SK-N-SH treated with all-trans-retinoic acid at 6 μM for 48 hours (cell line): Measurements from ENCODE around the gene SEMA5A.

Experiments
- ATAC-seq: fragments of 200-7000 bp; cut with Tn5 transposase; 3 replicates; pipeline ENCODE4 v1.9.1; 2020; ENCODE audit warnings: mild to moderate bottlenecking, moderate library complexity
- ARNTL ChIP-seq: fragments of 450-650 bp; formaldehyde crosslinking; IDR thresholded peaks from 2 replicates; pipeline ENCODE4 v1.5.0; 2020; ENCODE audit warnings: low read depth, mild to moderate bottlenecking, moderate library complexity, borderline replicate concordance
- BACH2 ChIP-seq: fragments of 250-450 bp; sonication (Bioruptor Pico); IDR thresholded peaks from 2 replicates; pipeline ENCODE4 v1.9.0; 2021; ENCODE audit warnings: mild to moderate bottlenecking, borderline replicate concordance
- CSDC2 ChIP-seq: fragments of 250-450 bp; sonication (Bioruptor Pico); IDR thresholded peaks from 2 replicates; pipeline ENCODE4 v1.5.0; 2020; ENCODE audit warnings: mild to moderate bottlenecking, moderate library complexity
- ESRRG ChIP-seq: fragments of 250-450 bp; sonication (Bioruptor Pico); IDR thresholded peaks from 2 replicates; pipeline ENCODE4 v1.6.1; 2021; ENCODE audit warnings: mild to moderate bottlenecking
- GLIS3 ChIP-seq: fragments of 250-450 bp; sonication (Bioruptor Pico); IDR thresholded peaks from 2 replicates; pipeline ENCODE4 v1.5.0; 2020; ENCODE audit warnings: mild to moderate bottlenecking, moderate library complexity
- OSR1 ChIP-seq: fragments of 250-450 bp; sonication (Bioruptor Pico); IDR thresholded peaks from 2 replicates; pipeline ENCODE4 v1.8.0; 2022; ENCODE audit warnings: moderate library complexity, mild to moderate bottlenecking, inconsistent platforms
- PPARA ChIP-seq: fragments of 250-450 bp; sonication (Bioruptor Pico); IDR thresholded peaks from 2 replicates; pipeline ENCODE4 v1.5.0; 2020; ENCODE audit warnings: mild to moderate bottlenecking, borderline replicate concordance
- RARB ChIP-seq: fragments of 250-450 bp; sonication (Bioruptor Pico); IDR thresholded peaks from 2 replicates; pipeline ENCODE4 v1.8.0; 2021; ENCODE audit warnings: mild to moderate bottlenecking, moderate library complexity
- SNAI2 ChIP-seq: fragments of 250-450 bp; sonication (Bioruptor Pico); IDR thresholded peaks from 2 replicates; pipeline ENCODE4 v1.5.0; 2020; ENCODE audit warnings: mild to moderate bottlenecking, moderate library complexity
- TCF4 ChIP-seq: fragments of 250-450 bp; sonication (Bioruptor Pico); IDR thresholded peaks from 2 replicates; pipeline ENCODE4 v1.8.0; 2021; ENCODE audit warnings: mild to moderate bottlenecking, moderate library complexity, borderline replicate concordance
- TOX ChIP-seq: fragments of 250-450 bp; sonication (Bioruptor Pico); IDR thresholded peaks from 2 replicates; pipeline ENCODE4 v1.8.0; 2021; ENCODE audit warnings: mild to moderate bottlenecking, moderate library complexity, borderline replicate concordance
- ZC3H10 ChIP-seq: fragments of 250-450 bp; sonication (Bioruptor Pico); IDR thresholded peaks from 2 replicates; pipeline ENCODE4 v1.5.1; 2021; ENCODE audit warnings: mild to moderate bottlenecking, moderate library complexity
- ZFP3 ChIP-seq: fragments of 250-450 bp; sonication (Bioruptor Pico); IDR thresholded peaks from 2 replicates; pipeline ENCODE4 v1.5.0; 2020; ENCODE audit warnings: mild to moderate bottlenecking, moderate library complexity
- ZNF70 ChIP-seq: fragments of 450-650 bp; formaldehyde crosslinking; IDR thresholded peaks from 2 replicates; pipeline ENCODE4 v1.5.0; 2020; ENCODE audit warnings: mild to moderate bottlenecking, moderate library complexity
- ZNF8 ChIP-seq: fragments of 450-650 bp; formaldehyde crosslinking; IDR thresholded peaks from 2 replicates; pipeline ENCODE4 v1.5.0; 2020; ENCODE audit warnings: mild to moderate bottlenecking, moderate library complexity
- TF ChIP-seq, protein P1 (sequence below): fragments of 250-450 bp; sonication (Bioruptor Pico); IDR thresholded peaks from 2 replicates; pipeline ENCODE4 v1.5.1; 2020; ENCODE audit warnings: low read depth, mild to moderate bottlenecking, moderate library complexity
- TF ChIP-seq, protein P2 (sequence below): fragments of 250-450 bp; sonication (Bioruptor Pico); IDR thresholded peaks from 2 replicates; pipeline ENCODE4 v1.5.1; 2021; ENCODE audit warnings: mild to moderate bottlenecking, moderate library complexity
- TF ChIP-seq, protein P3 (sequence below): fragments of 250-450 bp; sonication (Bioruptor Pico); IDR thresholded peaks from 2 replicates; pipeline ENCODE4 v1.8.0; 2021; ENCODE audit warnings: low read depth, mild to moderate bottlenecking, moderate library complexity, borderline replicate concordance
- TF ChIP-seq, protein P4 (sequence below): fragments of 250-450 bp; sonication (Bioruptor Pico); IDR thresholded peaks from 2 replicates; pipeline ENCODE4 v1.8.0; 2020; ENCODE audit warnings: mild to moderate bottlenecking, moderate library complexity, borderline replicate concordance
- TF ChIP-seq, protein P5 (sequence below): fragments of 250-450 bp; sonication (Bioruptor Pico); IDR thresholded peaks from 2 replicates; pipeline ENCODE4 v1.5.0; 2020; ENCODE audit warnings: mild to moderate bottlenecking, moderate library complexity

The SEMA5A gene

DNA sequence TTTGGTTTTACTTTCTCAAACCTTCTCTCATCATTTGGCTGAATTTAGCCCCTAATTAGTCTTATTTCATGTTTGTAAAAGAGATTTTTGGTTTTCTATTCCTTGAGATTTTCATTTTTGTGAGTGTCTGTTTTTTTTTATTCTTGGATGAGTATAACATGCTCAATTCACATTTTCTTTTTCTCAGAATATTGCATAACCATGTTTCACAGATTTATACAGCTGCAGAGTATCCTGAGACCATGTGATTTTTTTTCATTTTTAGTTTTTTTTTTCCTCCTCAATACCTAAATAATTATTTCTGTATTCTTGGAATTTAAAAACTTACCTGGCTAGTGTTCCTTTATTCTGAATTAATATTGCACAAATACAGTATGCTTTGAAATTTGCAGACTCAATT, 361.9 kb downstream of the SEMA5A start:
- no peak for TF ChIP-seq BACH2 (CRISPR knock-in tag)
- TF ChIP-seq TOX: no peak
- no peak for TF ChIP-seq OSR1
- no peak for TF ChIP-seq CSDC2
- TF ChIP-seq ESRRG (CRISPR knock-in tag): no peak
- no peak for TF ChIP-seq RARB (CRISPR knock-in tag)
- TF ChIP-seq PPARA: no peak
- no peak for TF ChIP-seq ZC3H10 (CRISPR knock-in tag)
- no peak for TF ChIP-seq ZNF8
- TF ChIP-seq, protein P1, sequence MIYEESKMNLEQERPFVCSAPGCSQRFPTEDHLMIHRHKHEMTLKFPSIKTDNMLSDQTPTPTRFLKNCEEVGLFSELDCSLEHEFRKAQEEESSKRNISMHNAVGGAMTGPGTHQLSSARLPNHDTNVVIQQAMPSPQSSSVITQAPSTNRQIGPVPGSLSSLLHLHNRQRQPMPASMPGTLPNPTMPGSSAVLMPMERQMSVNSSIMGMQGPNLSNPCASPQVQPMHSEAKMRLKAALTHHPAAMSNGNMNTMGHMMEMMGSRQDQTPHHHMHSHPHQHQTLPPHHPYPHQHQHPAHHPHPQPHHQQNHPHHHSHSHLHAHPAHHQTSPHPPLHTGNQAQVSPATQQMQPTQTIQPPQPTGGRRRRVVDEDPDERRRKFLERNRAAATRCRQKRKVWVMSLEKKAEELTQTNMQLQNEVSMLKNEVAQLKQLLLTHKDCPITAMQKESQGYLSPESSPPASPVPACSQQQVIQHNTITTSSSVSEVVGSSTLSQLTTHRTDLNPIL (CRISPR knock-in tag): no peak
- TF ChIP-seq, protein P2, sequence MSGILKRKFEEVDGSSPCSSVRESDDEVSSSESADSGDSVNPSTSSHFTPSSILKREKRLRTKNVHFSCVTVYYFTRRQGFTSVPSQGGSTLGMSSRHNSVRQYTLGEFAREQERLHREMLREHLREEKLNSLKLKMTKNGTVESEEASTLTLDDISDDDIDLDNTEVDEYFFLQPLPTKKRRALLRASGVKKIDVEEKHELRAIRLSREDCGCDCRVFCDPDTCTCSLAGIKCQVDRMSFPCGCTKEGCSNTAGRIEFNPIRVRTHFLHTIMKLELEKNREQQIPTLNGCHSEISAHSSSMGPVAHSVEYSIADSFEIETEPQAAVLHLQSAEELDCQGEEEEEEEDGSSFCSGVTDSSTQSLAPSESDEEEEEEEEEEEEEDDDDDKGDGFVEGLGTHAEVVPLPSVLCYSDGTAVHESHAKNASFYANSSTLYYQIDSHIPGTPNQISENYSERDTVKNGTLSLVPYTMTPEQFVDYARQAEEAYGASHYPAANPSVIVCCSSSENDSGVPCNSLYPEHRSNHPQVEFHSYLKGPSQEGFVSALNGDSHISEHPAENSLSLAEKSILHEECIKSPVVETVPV: no peak
- TF ChIP-seq, protein P3, sequence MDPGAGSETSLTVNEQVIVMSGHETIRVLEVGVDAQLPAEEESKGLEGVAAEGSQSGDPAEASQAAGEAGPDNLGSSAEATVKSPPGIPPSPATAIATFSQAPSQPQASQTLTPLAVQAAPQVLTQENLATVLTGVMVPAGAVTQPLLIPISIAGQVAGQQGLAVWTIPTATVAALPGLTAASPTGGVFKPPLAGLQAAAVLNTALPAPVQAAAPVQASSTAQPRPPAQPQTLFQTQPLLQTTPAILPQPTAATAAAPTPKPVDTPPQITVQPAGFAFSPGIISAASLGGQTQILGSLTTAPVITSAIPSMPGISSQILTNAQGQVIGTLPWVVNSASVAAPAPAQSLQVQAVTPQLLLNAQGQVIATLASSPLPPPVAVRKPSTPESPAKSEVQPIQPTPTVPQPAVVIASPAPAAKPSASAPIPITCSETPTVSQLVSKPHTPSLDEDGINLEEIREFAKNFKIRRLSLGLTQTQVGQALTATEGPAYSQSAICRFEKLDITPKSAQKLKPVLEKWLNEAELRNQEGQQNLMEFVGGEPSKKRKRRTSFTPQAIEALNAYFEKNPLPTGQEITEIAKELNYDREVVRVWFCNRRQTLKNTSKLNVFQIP (CRISPR knock-in tag): no peak
- no peak for TF ChIP-seq ZNF70 (CRISPR knock-in tag)
- no peak for TF ChIP-seq ARNTL (CRISPR knock-in tag)
- TF ChIP-seq, protein P4, sequence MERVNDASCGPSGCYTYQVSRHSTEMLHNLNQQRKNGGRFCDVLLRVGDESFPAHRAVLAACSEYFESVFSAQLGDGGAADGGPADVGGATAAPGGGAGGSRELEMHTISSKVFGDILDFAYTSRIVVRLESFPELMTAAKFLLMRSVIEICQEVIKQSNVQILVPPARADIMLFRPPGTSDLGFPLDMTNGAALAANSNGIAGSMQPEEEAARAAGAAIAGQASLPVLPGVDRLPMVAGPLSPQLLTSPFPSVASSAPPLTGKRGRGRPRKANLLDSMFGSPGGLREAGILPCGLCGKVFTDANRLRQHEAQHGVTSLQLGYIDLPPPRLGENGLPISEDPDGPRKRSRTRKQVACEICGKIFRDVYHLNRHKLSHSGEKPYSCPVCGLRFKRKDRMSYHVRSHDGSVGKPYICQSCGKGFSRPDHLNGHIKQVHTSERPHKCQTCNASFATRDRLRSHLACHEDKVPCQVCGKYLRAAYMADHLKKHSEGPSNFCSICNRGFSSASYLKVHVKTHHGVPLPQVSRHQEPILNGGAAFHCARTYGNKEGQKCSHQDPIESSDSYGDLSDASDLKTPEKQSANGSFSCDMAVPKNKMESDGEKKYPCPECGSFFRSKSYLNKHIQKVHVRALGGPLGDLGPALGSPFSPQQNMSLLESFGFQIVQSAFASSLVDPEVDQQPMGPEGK: no peak
- TF ChIP-seq TCF4: no peak
- no peak for TF ChIP-seq ZFP3 (CRISPR knock-in tag)
- TF ChIP-seq, protein P5, sequence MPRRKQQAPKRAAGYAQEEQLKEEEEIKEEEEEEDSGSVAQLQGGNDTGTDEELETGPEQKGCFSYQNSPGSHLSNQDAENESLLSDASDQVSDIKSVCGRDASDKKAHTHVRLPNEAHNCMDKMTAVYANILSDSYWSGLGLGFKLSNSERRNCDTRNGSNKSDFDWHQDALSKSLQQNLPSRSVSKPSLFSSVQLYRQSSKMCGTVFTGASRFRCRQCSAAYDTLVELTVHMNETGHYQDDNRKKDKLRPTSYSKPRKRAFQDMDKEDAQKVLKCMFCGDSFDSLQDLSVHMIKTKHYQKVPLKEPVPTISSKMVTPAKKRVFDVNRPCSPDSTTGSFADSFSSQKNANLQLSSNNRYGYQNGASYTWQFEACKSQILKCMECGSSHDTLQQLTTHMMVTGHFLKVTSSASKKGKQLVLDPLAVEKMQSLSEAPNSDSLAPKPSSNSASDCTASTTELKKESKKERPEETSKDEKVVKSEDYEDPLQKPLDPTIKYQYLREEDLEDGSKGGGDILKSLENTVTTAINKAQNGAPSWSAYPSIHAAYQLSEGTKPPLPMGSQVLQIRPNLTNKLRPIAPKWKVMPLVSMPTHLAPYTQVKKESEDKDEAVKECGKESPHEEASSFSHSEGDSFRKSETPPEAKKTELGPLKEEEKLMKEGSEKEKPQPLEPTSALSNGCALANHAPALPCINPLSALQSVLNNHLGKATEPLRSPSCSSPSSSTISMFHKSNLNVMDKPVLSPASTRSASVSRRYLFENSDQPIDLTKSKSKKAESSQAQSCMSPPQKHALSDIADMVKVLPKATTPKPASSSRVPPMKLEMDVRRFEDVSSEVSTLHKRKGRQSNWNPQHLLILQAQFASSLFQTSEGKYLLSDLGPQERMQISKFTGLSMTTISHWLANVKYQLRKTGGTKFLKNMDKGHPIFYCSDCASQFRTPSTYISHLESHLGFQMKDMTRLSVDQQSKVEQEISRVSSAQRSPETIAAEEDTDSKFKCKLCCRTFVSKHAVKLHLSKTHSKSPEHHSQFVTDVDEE (CRISPR knock-in tag): no peak
- TF ChIP-seq GLIS3 (CRISPR knock-in tag): no peak
- no peak for ATAC-seq

DNA sequence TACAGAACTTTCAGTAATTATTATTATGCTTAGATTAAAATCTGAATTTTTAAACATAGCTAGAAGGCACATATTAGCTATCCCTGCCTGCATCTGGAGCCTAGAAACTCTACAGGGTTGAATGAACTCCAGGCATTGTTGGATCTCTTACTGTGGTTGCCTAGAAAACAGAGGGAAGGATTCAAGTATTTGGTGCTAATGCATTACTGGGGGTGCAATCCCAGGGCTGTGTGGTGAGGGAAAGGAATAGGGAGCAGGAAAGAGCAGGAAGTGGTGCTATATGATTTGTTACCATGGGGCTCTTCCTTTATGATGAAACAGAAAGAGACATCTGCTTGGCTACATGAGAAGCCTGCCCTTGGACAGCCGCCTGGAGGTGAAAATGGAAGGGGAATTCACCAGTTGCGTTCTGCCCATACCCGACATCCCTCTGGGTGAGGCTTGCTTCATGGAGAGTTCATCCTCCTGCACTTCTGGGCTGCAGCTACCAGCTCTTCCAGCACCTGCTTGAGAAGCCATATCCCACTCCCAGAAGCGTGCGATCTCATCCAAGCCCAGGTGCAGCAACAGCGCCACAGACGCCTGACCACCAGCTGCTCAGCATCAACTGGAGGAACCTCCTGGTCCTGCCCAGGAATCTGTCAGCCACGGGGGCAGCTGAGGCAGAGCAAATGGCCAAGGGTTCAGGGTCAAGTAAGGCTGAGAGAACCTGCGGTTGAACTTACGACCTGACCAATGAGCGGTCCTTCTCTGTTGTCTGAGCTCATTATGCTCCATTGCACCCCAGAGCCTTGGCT, 362.8 kb downstream of the SEMA5A start:
- ATAC-seq: no peak
- no peak for TF ChIP-seq SNAI2 (CRISPR knock-in tag)
- no peak for TF ChIP-seq RARB (CRISPR knock-in tag)
- TF ChIP-seq, protein P1 (CRISPR knock-in tag): no peak
- no peak for TF ChIP-seq GLIS3 (CRISPR knock-in tag)
- TF ChIP-seq, protein P4: no peak
- no peak for TF ChIP-seq ZC3H10 (CRISPR knock-in tag)
